ENCODE measurements around the gene ATP6AP1. TPM values are rescaled to one million over a fixed set of nuclear protein-coding genes. Genes with fewer than 3 reads are reported as not detected.
A peak's percentile ranks its signal among the peaks of the same experiment; 100 is the strongest.
"Not testable (repeated sequence)": the region's sequence is repeated elsewhere in the genome, so short reads cannot be mapped to it uniquely, and the experiment has no call there.

ATP6AP1 gene
- polyA plus RNA-seq, 1 donor (not counting 4 experiments of a cell fraction or from before 2014, with no cell fraction given): 42.4 TPM

DNA sequence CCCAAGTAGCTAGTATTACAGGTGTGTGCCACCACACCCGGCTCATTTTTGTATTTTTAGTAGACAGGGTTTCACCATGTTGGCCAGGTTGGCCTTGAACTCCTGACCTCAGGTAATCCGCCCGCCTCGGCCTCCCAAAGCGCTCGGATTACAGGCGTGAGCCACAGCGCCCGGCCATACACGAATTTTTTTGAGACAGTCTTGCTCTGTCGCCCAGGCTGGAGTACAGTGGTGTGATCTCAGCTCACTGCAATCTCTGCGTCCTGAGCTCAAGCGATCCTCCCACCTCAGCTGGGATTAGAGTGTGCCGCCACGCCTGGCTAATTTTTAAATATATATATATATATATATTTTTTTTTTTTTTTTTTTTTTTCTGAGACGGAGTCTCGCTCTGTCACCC lies 32.1 kb upstream of the ATP6AP1 start:
- H3K27ac ChIP-seq (ENCODE audit: control insufficient read depth, insufficient read depth, low read length); H3K4me2 ChIP-seq (ENCODE audit: control insufficient read depth, extremely low read depth, insufficient read depth, low read depth, low read length); H3K9me3 ChIP-seq (ENCODE audit: control insufficient read depth, low read depth, low read length); dilution Hi-C loops (cut with MboI; ENCODE audit: extremely low pct_ligation_motif_present, low sequenced_read_pairs); H4K20me1 ChIP-seq (ENCODE audit: control insufficient read depth, extremely low read depth, insufficient read depth, low read length); FAIRE-seq; H3K27me3 ChIP-seq (ENCODE audit: control insufficient read depth, extremely low read depth, insufficient read depth, low read length); H3K4me1 ChIP-seq (ENCODE audit: control insufficient read depth, extremely low read depth, insufficient read depth, low read length); H2AFZ ChIP-seq (ENCODE audit: control insufficient read depth, low read length); H3K9ac ChIP-seq (ENCODE audit: control insufficient read depth, extremely low read depth, insufficient read depth, low read length); H3K4me3 ChIP-seq (ENCODE audit: control insufficient read depth in 2 of 3, extremely low read depth in 1 of 3, insufficient read depth in 2 of 3, low read depth in 1 of 3, low read length in 3 of 3); DNase-seq (ENCODE audit: low read depth, low spot score); H3K9me1 ChIP-seq (ENCODE audit: control insufficient read depth, extremely low read depth, insufficient read depth, low read length): not testable (repeated sequence)
- Histone ChIP-seq H3K36me3 (ENCODE audit: control insufficient read depth in 2 of 2, extremely low read depth in 1 of 2, insufficient read depth in 2 of 2, low read length in 2 of 2) (peaks cover 4 to 18% of the 10 kb centered on the region in 2 experiments), H3K79me2 (ENCODE audit: control insufficient read depth, insufficient read depth, low read length) (peaks cover 13% of the 10 kb centered on the region)

DNA sequence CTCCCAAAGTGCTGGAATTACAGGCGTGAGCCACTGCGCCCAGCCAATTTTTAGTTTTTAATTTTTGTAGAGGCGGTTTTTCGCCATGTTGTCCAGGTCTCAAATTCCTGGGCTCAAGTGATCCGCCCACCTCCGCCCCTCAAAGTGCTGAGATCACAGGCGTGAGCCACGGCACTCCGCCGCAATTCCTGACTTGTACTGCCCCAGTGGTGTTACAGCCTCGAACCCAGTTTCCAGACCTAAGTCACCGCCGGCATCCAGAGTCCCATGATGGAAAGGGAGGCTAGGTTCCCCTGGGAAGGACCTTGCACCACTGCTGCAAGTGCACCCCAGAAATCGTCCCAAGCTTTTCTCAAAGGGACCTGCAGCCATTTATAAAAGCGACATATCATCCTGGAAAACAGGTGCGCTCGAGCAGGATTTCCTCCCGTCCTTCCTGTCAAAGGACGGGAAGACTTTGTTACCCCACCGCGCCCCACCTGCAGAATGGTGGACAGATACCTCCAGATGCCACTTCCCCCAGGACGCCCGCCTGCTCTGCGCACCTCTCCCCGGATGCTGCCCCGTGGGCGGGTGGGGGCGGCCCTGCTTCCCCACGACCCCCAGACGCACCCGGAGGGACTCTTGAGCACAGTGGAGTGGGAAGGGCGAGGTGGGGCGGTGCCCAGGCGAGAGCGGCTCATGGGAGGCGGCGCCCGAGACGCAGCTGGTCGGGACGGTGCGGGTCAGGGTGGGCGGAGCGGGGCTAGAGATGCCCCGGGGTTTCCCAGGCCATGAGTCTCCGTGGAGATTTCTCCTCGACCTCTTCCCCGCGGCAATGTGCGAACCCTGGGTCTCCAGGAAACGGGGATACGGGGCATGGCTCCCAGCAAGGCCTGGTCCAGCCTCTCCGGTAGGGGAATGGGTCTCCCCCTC lies 31.2 kb upstream of the ATP6AP1 start:
- Histone ChIP-seq H3K4me1 (ENCODE audit: control insufficient read depth, extremely low read depth, insufficient read depth, low read length) (peaks cover 2% of the 10 kb centered on the region), H3K36me3 (ENCODE audit: control insufficient read depth in 2 of 2, extremely low read depth in 1 of 2, insufficient read depth in 2 of 2, low read length in 2 of 2) (peaks cover 4 to 18% of the 10 kb centered on the region in 2 experiments), H3K27me3 (ENCODE audit: control insufficient read depth, extremely low read depth, insufficient read depth, low read length) (no peaks in the 10 kb centered on the region), H3K9ac (ENCODE audit: control insufficient read depth, extremely low read depth, insufficient read depth, low read length) (peak overlapping the region; percentile 98), H3K27ac (ENCODE audit: control insufficient read depth, insufficient read depth, low read length) (peak overlapping the region; percentile 92), H3K79me2 (ENCODE audit: control insufficient read depth, insufficient read depth, low read length) (peaks cover 13% of the 10 kb centered on the region), H3K4me3 (ENCODE audit: control insufficient read depth in 2 of 3, extremely low read depth in 1 of 3, insufficient read depth in 2 of 3, low read depth in 1 of 3, low read length in 3 of 3) (peak overlapping the region; percentile 52 to 80 (median 65)), H4K20me1 (ENCODE audit: control insufficient read depth, extremely low read depth, insufficient read depth, low read length) (no peaks in the 10 kb centered on the region), H3K9me1 (ENCODE audit: control insufficient read depth, extremely low read depth, insufficient read depth, low read length) (no peaks in the 10 kb centered on the region), H3K4me2 (ENCODE audit: control insufficient read depth, extremely low read depth, insufficient read depth, low read depth, low read length) (peak overlapping the region; percentile 79), H2AFZ (ENCODE audit: control insufficient read depth, low read length) (no peak overlapping the region), H3K9me3 (ENCODE audit: control insufficient read depth, low read depth, low read length) (no peaks in the 10 kb centered on the region)
- FAIRE-seq (no peak), DNase-seq (ENCODE audit: low read depth, low spot score) (no peak)
- TF ChIP-seq EZH2 (IDR thresholded peaks at IDR 0.05; ENCODE audit: low read length): no peak
- no peak for TF ChIP-seq CTCF (optimal IDR thresholded peaks at IDR 0.05 in 1 of 3, IDR thresholded peaks at IDR 0.05 in 1 of 3, conservative IDR thresholded peaks at IDR 0.05 in 1 of 3; ENCODE audit: extremely low read depth in 1 of 3, insufficient read depth in 2 of 3, low read length in 3 of 3)
- dilution Hi-C loops (cut with MboI; ENCODE audit: extremely low pct_ligation_motif_present, low sequenced_read_pairs): no loop called here

All from keratinocyte (primary cell).